ENCODE data around the gene CROCC2. TPM values are rescaled to one million over a fixed set of nuclear protein-coding genes. Genes with fewer than 3 reads are reported as not detected.

The CROCC2 gene
- total RNA-seq, 2 experiments from 2014 or later = not detected

DNA sequence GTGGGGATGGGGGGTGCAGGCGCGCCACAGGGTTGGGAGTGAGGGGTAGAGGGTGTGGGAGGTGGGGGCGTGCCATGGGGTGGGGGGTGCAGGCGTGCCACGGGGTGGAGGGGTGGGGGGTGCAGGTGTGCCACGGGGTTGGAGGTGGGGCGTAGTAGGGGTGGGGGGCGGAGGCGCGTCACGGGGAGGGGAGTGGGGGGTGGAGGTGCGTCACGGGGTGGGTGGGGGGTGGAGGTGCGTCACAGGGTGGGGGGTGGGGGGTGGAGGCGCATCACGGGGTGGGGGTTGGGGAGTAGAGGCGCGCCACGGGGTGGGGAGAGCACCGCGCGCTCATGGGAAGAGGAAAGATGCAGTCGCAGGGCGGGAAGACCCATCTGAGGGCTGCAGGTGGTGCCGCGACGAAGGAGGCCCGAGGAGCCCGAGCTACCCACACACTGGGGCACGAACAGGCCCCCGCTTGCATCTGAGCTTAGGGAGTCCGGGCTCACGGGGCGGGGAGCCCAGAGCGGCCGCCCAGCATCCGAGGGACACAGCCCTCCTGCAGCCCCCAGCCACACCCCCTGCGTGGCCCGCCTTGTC, 129.8 kb downstream of the CROCC2 start:
- intact Hi-C loops (cut with DNase I, micrococcal nuclease) = no loop called here
- Mint-ChIP-seq H3K9me3 (ENCODE audit: low read depth) (no peaks in the 10 kb centered on the region), H3K4me1 (peaks cover 7% of the 10 kb centered on the region), H3K4me3 (peak overlapping the region; percentile 49), H3K27me3 (no peaks in the 10 kb centered on the region), H3K27ac (no peak overlapping the region), H3K36me3 (ENCODE audit: low read depth) (no peaks in the 10 kb centered on the region)
- peak; percentile 57 for ATAC-seq
- POLR2A ChIA-PET = no interaction called here
- peak; percentile 54 for DNase-seq
- CTCF ChIA-PET = no interaction called here

DNA sequence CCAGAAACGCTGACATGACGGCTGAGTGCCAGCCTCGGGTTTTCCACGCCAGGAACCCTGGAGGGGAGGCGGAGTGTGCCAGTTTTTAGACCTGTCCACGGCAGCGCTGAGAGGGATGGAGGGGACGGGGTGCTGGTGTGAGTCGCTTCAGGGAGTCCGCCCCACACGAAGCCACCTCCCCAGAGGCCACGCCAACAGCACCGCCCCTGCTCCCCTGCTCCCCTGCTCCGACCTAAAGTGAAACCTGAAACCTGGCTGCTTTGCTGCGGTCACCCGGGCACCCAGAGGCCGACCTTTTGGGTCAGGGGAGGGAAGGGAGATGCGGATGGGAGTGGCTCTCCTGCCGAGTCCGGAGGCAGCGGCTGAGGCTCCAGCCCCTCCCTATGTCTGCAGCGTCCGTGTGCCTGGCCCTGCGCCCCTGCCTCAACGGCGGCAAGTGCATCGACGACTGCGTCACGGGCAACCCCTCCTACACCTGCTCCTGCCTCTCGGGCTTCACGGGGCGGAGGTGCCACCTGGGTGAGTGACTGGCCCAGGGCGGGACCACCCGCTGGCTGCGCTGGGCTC, 130.3 kb downstream of the CROCC2 start:
- Mint-ChIP-seq H3K27me3 (no peaks in the 10 kb centered on the region), H3K4me1 (peaks cover 7% of the 10 kb centered on the region), H3K4me3 (peak overlapping the region; percentile 49), H3K27ac (no peak overlapping the region), H3K36me3 (ENCODE audit: low read depth) (no peaks in the 10 kb centered on the region), H3K9me3 (ENCODE audit: low read depth) (no peaks in the 10 kb centered on the region)
- DNase-seq (peak; percentile 69), ATAC-seq (peak; percentile 79)
- intact Hi-C loops (cut with DNase I, micrococcal nuclease) = no loop called here
- POLR2A ChIA-PET = no interaction called here
- CTCF ChIA-PET = no interaction called here

DNA sequence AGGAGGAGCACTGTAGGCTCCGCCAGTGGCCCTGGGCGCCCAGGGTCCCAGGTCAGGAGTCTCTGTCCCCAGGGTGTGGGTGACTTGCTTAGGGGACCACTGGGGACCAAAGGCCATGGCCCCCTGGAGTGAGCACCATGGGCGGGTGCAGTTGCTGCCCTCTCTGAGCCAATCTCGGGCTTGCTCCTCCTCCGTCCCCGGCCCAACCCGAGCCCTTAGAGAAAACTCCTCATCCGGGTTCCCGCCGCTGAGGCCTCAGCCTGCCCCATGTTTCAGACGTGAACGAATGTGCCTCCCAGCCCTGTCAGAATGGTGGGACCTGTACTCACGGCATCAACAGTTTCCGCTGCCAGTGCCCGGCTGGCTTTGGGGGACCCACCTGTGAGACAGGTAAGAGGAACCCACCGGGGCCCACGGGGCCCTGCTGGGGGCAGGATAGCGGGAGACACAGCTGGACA, 130.9 kb downstream of the CROCC2 start:
- ATAC-seq (no peak), DNase-seq (peak; percentile 25)
- Mint-ChIP-seq H3K27ac (no peak overlapping the region), H3K4me3 (peak overlapping the region; percentile 41), H3K4me1 (peaks cover 9% of the 10 kb centered on the region), H3K27me3 (no peaks in the 10 kb centered on the region), H3K9me3 (ENCODE audit: low read depth) (no peaks in the 10 kb centered on the region), H3K36me3 (ENCODE audit: low read depth) (no peaks in the 10 kb centered on the region)
- ChIA-PET CTCF (no interaction called here), POLR2A (no interaction called here)
- intact Hi-C loops (cut with DNase I, micrococcal nuclease) = no loop called here

DNA sequence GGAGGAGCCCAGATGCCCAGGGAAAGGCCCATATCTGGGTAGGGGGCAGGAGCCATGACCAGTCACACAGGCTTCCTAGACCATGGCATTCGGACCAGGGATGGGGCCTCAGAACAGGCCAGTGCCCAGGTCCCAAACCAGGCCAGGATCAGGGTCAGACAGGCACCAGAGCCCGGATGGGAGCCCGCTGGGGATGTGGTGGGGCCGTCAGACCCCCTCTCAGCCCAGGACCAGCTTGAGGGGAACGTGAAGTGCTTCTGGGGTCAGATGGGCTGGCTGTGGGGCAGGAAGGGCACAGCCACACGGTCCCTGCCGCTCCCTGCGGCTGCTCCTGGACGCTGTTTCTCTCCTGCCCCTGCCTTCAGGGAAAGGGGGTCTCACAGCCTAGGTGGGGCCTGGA, 131.4 kb downstream of the CROCC2 start:
- H3K27me3 Mint-ChIP-seq = no peaks in the 10 kb centered on the region
- no peak overlapping the region for H3K4me3 Mint-ChIP-seq
- no peak overlapping the region for H3K27ac Mint-ChIP-seq
- intact Hi-C loops (cut with DNase I, micrococcal nuclease) = no loop called here
- H3K36me3 Mint-ChIP-seq (ENCODE audit: low read depth) = no peaks in the 10 kb centered on the region
- H3K4me1 Mint-ChIP-seq = peaks cover 9% of the 10 kb centered on the region
- ChIA-PET POLR2A (no interaction called here), CTCF (interaction anchor here (0.7 kb wide), 1 partner anchor 54 kb away, joined by 4 read pairs; no protein-coding TSS in a partner anchor)
- no peaks in the 10 kb centered on the region for H3K9me3 Mint-ChIP-seq (ENCODE audit: low read depth)
- ATAC-seq = no peak
- no peak for DNase-seq

DNA sequence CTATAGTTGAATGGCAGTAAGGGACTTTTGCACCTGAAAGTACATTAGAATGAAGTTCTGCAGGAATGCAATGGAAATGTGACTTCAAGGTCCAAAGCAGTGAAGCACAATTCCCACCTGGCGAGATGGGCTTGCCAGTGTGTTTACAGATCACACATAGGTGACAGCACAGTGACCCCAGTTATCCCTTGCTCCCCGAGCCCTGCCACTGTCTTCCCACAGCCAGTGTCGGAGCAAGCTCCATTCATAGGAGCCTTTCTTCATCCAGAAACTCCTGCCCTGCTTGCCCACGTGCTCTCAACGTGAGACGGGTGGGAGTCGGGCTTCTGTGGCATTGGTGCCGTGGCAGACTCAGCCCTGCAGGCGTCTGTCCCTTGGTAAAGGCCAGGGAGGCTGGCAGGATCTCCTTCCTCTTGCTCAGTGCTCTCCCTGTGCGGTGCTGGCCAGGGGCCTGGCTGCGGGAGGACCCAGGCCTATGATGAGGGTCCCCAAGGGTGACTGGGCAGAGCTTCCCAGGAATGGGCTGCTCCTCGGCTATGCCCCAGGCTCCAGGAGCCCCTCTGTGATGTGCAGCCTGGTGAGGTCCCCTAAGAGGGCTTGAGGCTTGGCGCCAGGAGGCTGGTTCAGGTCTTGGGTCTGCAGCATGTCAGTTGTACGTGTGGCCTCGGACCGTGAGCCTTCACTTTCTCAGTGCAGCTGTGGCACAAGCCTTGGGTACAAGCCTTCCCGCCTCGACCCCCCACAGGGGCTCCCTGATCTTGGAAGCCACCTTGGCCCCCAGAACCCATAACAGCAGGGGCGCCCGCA, 132.4 kb downstream of the CROCC2 start:
- H3K4me3 Mint-ChIP-seq = no peak overlapping the region
- H3K27me3 Mint-ChIP-seq = no peaks in the 10 kb centered on the region
- no peak for DNase-seq
- H3K9me3 Mint-ChIP-seq (ENCODE audit: low read depth) = no peaks in the 10 kb centered on the region
- POLR2A ChIA-PET = no interaction called here
- intact Hi-C loops (cut with DNase I, micrococcal nuclease) = no loop called here
- no peak overlapping the region for H3K27ac Mint-ChIP-seq
- ATAC-seq = no peak
- H3K4me1 Mint-ChIP-seq = peaks cover 9% of the 10 kb centered on the region
- H3K36me3 Mint-ChIP-seq (ENCODE audit: low read depth) = no peaks in the 10 kb centered on the region
- CTCF ChIA-PET = no interaction called here

DNA sequence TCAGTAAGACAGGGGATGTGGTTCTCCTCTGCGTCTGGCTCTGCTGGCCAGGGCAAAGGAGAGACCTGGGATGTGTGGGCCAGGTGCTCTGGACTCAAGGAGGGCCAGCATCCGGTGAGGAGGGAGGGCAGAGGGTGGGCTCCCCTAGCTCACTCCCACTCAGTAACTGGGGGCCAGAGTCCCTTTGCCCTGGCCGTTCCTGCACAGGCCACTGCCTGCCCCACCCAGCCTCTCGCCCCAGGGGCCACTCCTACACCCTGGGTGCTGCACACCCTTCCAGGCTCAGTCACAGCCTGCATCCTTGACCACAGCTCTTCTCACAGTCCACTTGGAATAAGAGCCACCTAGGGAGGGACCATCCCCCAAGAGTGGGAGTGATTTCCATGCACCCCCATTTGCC, 133.3 kb downstream of the CROCC2 start:
- Mint-ChIP-seq H3K27me3 (no peaks in the 10 kb centered on the region), H3K36me3 (ENCODE audit: low read depth) (no peaks in the 10 kb centered on the region), H3K9me3 (ENCODE audit: low read depth) (no peaks in the 10 kb centered on the region), H3K27ac (no peak overlapping the region), H3K4me1 (peaks cover 9% of the 10 kb centered on the region), H3K4me3 (no peak overlapping the region)
- no peak for DNase-seq
- ATAC-seq = no peak
- intact Hi-C loops (cut with DNase I, micrococcal nuclease) = no loop called here
- ChIA-PET POLR2A (no interaction called here), CTCF (no interaction called here)

DNA sequence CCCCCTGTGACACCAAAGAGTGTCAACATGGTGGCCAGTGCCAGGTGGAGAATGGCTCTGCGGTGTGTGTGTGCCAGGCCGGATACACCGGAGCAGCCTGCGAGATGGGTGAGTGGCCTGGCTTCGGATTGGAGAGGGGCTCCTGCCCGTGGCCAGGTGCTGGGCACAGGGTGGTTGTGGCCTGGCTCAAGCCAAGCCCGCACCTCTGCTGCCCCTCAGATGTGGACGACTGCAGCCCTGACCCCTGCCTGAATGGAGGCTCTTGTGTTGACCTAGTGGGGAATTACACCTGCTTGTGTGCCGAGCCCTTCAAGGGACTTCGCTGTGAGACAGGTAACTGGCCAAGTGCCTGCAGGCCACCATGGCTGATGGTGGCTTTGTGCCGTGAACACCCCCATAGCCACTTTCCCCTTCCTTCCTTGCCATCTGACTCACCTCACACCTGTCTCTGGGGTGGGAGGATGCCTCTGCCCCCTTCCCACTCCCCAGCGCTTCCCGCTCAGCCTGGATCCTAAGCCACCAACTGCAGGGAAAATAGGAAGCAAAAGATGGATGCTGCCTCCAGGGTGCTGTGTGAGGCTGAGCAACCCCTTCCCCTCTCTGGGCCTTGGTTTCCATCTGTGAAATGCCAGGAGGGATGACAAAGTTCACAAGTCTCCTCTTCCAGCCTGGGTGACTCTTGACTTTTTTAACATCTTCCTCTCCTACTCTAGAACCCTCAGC, 134.1 kb downstream of the CROCC2 start:
- no peak for ATAC-seq
- Mint-ChIP-seq H3K36me3 (ENCODE audit: low read depth) (no peaks in the 10 kb centered on the region), H3K4me1 (peaks cover 9% of the 10 kb centered on the region), H3K27ac (no peak overlapping the region), H3K27me3 (no peaks in the 10 kb centered on the region), H3K4me3 (no peak overlapping the region), H3K9me3 (ENCODE audit: low read depth) (no peaks in the 10 kb centered on the region)
- no peak for DNase-seq
- intact Hi-C loops (cut with DNase I, micrococcal nuclease) = no loop called here
- POLR2A ChIA-PET = no interaction called here
- CTCF ChIA-PET = no interaction called here

DNA sequence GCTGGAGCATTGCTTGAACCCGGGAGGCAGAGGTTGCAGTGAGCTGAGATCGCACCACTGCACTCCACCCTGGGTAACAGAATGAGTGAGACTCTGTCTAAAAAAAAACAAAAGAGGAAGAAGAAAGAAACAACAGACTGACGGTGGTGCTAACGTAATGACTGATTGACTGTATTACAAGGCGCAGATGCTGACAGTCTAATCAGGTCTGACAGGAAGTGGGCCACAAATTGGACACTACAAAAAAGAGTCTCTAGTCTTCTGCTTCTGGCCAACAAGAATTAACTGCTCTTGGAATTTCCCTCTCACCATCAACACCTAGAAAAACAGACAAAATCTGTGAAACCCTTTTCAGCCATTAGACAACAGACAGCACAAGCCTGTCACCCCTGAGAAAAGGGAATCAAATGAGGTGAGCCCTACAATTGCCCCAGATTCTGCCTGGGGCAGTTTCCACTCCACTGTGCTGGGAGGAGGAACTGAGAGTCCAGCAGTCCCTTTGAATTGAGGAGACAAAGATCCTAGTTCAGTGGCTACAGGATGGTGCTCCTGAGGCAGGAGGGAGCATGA, 135.5 kb downstream of the CROCC2 start:
- Mint-ChIP-seq H3K4me1 (peaks cover 9% of the 10 kb centered on the region), H3K36me3 (ENCODE audit: low read depth) (no peaks in the 10 kb centered on the region), H3K27me3 (no peaks in the 10 kb centered on the region), H3K27ac (no peak overlapping the region), H3K9me3 (ENCODE audit: low read depth) (no peaks in the 10 kb centered on the region), H3K4me3 (no peak overlapping the region)
- ATAC-seq = peak; percentile 59
- intact Hi-C loops (cut with DNase I, micrococcal nuclease) = no loop called here
- ChIA-PET CTCF (no interaction called here), POLR2A (no interaction called here)
- DNase-seq = no peak

Other genes starting within 250 kb of the CROCC2 start
- gene AQP12B, start 223.5 kb upstream of the CROCC2 start, total RNA-seq = not detected
- not detected for gene AQP12A, start 214.5 kb upstream of the CROCC2 start, total RNA-seq
- gene KIF1A, start 86.1 kb upstream of the CROCC2 start, total RNA-seq = 1 to 10 TPM; 4.6 to 8.2 TPM
- not detected for gene AGXT, start 37.5 kb upstream of the CROCC2 start, total RNA-seq
- not detected for gene MAB21L4, start 10.2 kb upstream of the CROCC2 start, total RNA-seq
- gene SNED1, start 92.3 kb downstream of the CROCC2 start, total RNA-seq = under 1 TPM; 0.69 to 0.78 TPM
- gene MTERF4, start 196.0 kb downstream of the CROCC2 start, total RNA-seq = 10 to 100 TPM; 34.4 to 34.5 TPM
- 10 to 100 TPM; 62.9 to 88.1 TPM for gene PASK, start 243.1 kb downstream of the CROCC2 start, total RNA-seq
- gene PPP1R7, start 244.1 kb downstream of the CROCC2 start, total RNA-seq = 100 to 1,000 TPM; 104 to 129 TPM